IMR-90 (cell line): ENCODE results near the gene KRT35. TPM values are rescaled to one million over a fixed set of nuclear protein-coding genes. Genes with fewer than 3 reads are reported as not detected.

ENCODE experiments used
- ATAC-seq: fragments of 200-7000 bp; cut with Tn5 transposase; 2 replicates; pipeline ENCODE4 v1.9.1; 2020; ENCODE audit warnings: low read depth, mild to moderate bottlenecking, moderate library complexity
- BruUV-seq: library from RNA; stranded (reverse); fragments of 400-500 nt; replicated peaks from 2 replicates; lab custom pipeline; 2021; lab: Mats Ljungman, UMichigan
- CTCF ChIA-PET: fragments of 300-600 bp; formaldehyde crosslinking; extraction: SDS; loops from one replicate; lab custom pipeline; 2021; ENCODE audit warnings: antibody characterized with exemption; lab: Yijun Ruan, JAX
- POLR2A ChIA-PET: fragments of 300-600 bp; sonication (Branson Sonifier 250); formaldehyde crosslinking; loops from one replicate; lab custom pipeline; 2022; ENCODE audit warnings: antibody characterized with exemption; ENCODE audit not compliant: unreplicated experiment; lab: Charles Lee
- DNase-seq: peaks from one replicate; pipeline ENCODE4 v3.0.0; 2013
- H2AFZ ChIP-seq: replicated peaks from 2 replicates; pipeline ENCODE3; 2013; ENCODE audit warnings: low read length, mild to moderate bottlenecking; ENCODE audit not compliant: poor library complexity
- H2AK5ac ChIP-seq: 2 replicates; pipeline ENCODE4 v1.6.1; 2013; ENCODE audit warnings: low read depth, low read length, inconsistent platforms
- H2AK9ac ChIP-seq: replicated peaks from 2 replicates; pipeline ENCODE3; 2013; ENCODE audit warnings: mild to moderate bottlenecking, low read depth, low read length, moderate library complexity; ENCODE audit not compliant: poor library complexity
- H2BK120ac ChIP-seq: 2 replicates; pipeline ENCODE4 v1.6.1; 2013; ENCODE audit warnings: low read depth, low read length, inconsistent platforms
- H2BK15ac ChIP-seq: 3 replicates; pipeline ENCODE4 v1.6.1; 2013; ENCODE audit warnings: low read depth, low read length, inconsistent platforms
- H2BK20ac ChIP-seq: 2 replicates; pipeline ENCODE4 v1.6.1; 2013; ENCODE audit warnings: low read depth, mild to moderate bottlenecking, inconsistent platforms, low read length, moderate library complexity
- H2BK5ac ChIP-seq: 2 replicates; pipeline ENCODE4 v1.6.1; 2013; ENCODE audit warnings: mild to moderate bottlenecking, low read depth, low read length, inconsistent platforms; ENCODE audit not compliant: poor library complexity, severe bottlenecking
- H3K14ac ChIP-seq: replicated peaks from 2 replicates; pipeline ENCODE4 v1.6.1; 2013; ENCODE audit warnings: low read depth, low read length, inconsistent platforms
- H3K18ac ChIP-seq: 2 replicates; pipeline ENCODE4 v1.6.1; 2013; ENCODE audit warnings: low read depth, low read length, control low read depth
- H3K23ac ChIP-seq: 2 replicates; pipeline ENCODE4 v1.6.1; 2013; ENCODE audit warnings: low read depth, low read length, inconsistent platforms
- H3K27ac ChIP-seq: 2 replicates; pipeline ENCODE4 v1.5.1; 2013; ENCODE audit warnings: mild to moderate bottlenecking, control low read depth, low read length; ENCODE audit not compliant: insufficient read depth
- H3K27me3 ChIP-seq: 2 replicates; pipeline ENCODE4 v1.6.1; 2013; ENCODE audit warnings: low read length; ENCODE audit not compliant: control insufficient read depth, insufficient read depth
- H3K36me3 ChIP-seq: 2 replicates; pipeline ENCODE4 v1.6.1; 2013; ENCODE audit warnings: low read length, mixed read lengths; ENCODE audit not compliant: control insufficient read depth, insufficient read depth
- H3K4ac ChIP-seq: 2 replicates; pipeline ENCODE4 v1.6.1; 2013; ENCODE audit warnings: low read depth, low read length, inconsistent platforms
- H3K4me1 ChIP-seq: 2 replicates; pipeline ENCODE4 v1.6.1; 2013; ENCODE audit warnings: low read length, mixed read lengths; ENCODE audit not compliant: control insufficient read depth, insufficient read depth
- H3K4me2 ChIP-seq: 2 replicates; pipeline ENCODE4 v1.6.1; 2013; ENCODE audit warnings: low read depth, mild to moderate bottlenecking, control low read depth, low read length, moderate library complexity
- H3K4me3 ChIP-seq: 2 replicates; pipeline ENCODE4 v1.5.1; 2013; ENCODE audit warnings: low read depth, mild to moderate bottlenecking, control low read depth, low read length, moderate library complexity; ENCODE audit not compliant: insufficient read depth
- H3K56ac ChIP-seq: 2 replicates; pipeline ENCODE4 v1.6.1; 2013; ENCODE audit warnings: low read length, inconsistent platforms; ENCODE audit not compliant: insufficient read depth; ENCODE audit errors: extremely low read depth
- H3K79me1 ChIP-seq, 2 experiments: 2 replicates each; pipeline ENCODE4 v1.6.1; 2013; ENCODE audit warnings: low read length in 2 of 2, inconsistent platforms in 1 of 2, low read depth in 1 of 2
- H3K9ac ChIP-seq: 2 replicates; pipeline ENCODE4 v1.6.1; 2013; ENCODE audit warnings: low read depth, low read length, control low read depth
- H3K9me1 ChIP-seq: 2 replicates; pipeline ENCODE4 v1.6.1; 2013; ENCODE audit warnings: low read length, inconsistent platforms; ENCODE audit not compliant: insufficient read depth
- H3K9me3 ChIP-seq: 2 replicates; pipeline ENCODE4 v1.6.1; 2013; ENCODE audit warnings: low read length; ENCODE audit not compliant: control insufficient read depth, insufficient read depth
- H4K20me1 ChIP-seq: 2 replicates; pipeline ENCODE4 v1.6.1; 2013; ENCODE audit warnings: low read length, inconsistent platforms; ENCODE audit not compliant: insufficient read depth
- H4K5ac ChIP-seq: 2 replicates; pipeline ENCODE4 v1.6.1; 2013; ENCODE audit warnings: mild to moderate bottlenecking, low read depth, low read length, control low read depth
- H4K8ac ChIP-seq, 2 experiments: 2 replicates each; pipeline ENCODE4 v1.6.1; 2013; ENCODE audit warnings: low read depth in 2 of 2, low read length in 2 of 2, control low read depth in 1 of 2, inconsistent platforms in 1 of 2
- H4K91ac ChIP-seq: 2 replicates; pipeline ENCODE4 v1.6.1; 2013; ENCODE audit warnings: low read depth, low read length, inconsistent platforms; ENCODE audit not compliant: insufficient read depth
- CEBPB ChIP-seq: IDR thresholded peaks from 2 replicates; pipeline ENCODE4 v1.6.1; 2012; ENCODE audit warnings: low read depth, low read length, improper control_type of control experiment
- FOS ChIP-seq: fragments of 150-350 bp; IDR thresholded peaks from 2 replicates; pipeline ENCODE4 v1.6.1; 2016; ENCODE audit warnings: low read depth, low read length
- SMC3 ChIP-seq: fragments of 150-350 bp; IDR thresholded peaks from 2 replicates; pipeline ENCODE4 v1.6.1; 2016; ENCODE audit warnings: low read depth, mild to moderate bottlenecking, antibody characterized with exemption, low read length, moderate library complexity
- WGBS, 2 experiments: methylation state at CpG; one replicate each; pipeline versions ENCODE4 v1.1.5 to v1.1.7; 2013; ENCODE audit warnings: missing lambda C conversion rate in 2 of 2; ENCODE audit not compliant: insufficient read length in 1 of 2; ENCODE audit errors: extremely low coverage in 2 of 2; 5-methylcytosine and 5-hydroxymethylcytosine counted together
- dilution Hi-C: fragments of 300-500 bp; cut with HindIII; formaldehyde crosslinking; loops from one replicate; pipeline ENCODE4 v1.14.3; 2018; ENCODE audit warnings: low sequenced_read_pairs; ENCODE audit not compliant: unreplicated experiment
- in situ Hi-C: fragments of 300-500 bp; cut with MboI; formaldehyde crosslinking; loops from 3 replicates; pipeline ENCODE4 v1.14.3; 2019; ENCODE audit warnings: low sequenced_read_pairs, inconsistent platforms, mixed read lengths
- intact Hi-C: fragments of 100-400 bp; cut with micrococcal nuclease; formaldehyde crosslinking; loops from 2 replicates; pipeline ENCODE4 v1.10.0; 2022
- polyA plus RNA-seq, 3 experiments: library from polyadenylated mRNA; depleted of rRNA; stranded (reverse); fragments of >200 nt; gene quantifications; 2 replicates each; pipeline ENCODE4 v1.2.3, GENCODE V29; 2012; ENCODE audit warnings: low replicate concordance in 1 of 3
- total RNA-seq: library from RNA; depleted of rRNA; stranded (reverse); fragments of >200 nt; gene quantifications from 2 replicates; pipeline ENCODE4 v1.2.3, GENCODE V29; 2012

Gene KRT35
- total and polyA plus RNA-seq, 2 of the 4 experiments (the other 2 are of a cell fraction): not detected

DNA sequence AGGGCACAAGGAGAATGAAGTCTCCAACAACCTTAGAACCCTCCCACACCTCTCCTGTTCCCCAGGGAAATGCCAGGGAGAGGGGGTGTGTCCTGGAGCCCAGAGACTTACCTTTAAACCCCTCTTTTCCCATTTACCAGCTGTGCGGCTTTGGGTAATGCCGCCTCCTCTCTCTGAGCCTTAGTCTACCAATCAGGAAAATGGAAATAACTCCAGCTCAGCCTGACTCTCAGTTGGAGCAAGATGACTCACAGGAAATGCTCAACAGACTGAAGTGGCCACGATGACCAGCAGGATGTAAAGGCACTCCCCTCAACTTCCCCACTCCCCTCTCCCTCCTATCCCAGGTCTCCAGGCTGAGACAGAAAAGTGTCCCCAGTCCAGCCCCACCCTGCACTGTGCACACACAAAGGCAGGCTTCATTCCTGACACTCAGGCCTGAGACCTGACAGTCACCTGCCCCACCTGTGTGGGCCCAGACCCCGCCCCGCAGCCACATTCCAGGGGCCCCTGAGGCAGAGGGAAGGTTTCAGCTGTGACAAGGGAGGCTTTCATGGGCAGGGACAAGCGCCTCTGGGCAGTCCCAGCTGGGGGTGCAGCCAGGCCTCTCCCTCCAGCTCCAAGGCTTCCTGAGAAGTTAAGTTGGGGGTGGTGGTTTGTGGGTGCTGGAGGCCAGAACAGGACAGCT lies 40.8 kb upstream of the KRT35 start (continued):
- TF ChIP-seq SMC3: no peak
- peak; percentile 59; the same call in 1 of the 2 replicates for TF ChIP-seq FOS
- TF ChIP-seq CEBPB: no peak

DNA sequence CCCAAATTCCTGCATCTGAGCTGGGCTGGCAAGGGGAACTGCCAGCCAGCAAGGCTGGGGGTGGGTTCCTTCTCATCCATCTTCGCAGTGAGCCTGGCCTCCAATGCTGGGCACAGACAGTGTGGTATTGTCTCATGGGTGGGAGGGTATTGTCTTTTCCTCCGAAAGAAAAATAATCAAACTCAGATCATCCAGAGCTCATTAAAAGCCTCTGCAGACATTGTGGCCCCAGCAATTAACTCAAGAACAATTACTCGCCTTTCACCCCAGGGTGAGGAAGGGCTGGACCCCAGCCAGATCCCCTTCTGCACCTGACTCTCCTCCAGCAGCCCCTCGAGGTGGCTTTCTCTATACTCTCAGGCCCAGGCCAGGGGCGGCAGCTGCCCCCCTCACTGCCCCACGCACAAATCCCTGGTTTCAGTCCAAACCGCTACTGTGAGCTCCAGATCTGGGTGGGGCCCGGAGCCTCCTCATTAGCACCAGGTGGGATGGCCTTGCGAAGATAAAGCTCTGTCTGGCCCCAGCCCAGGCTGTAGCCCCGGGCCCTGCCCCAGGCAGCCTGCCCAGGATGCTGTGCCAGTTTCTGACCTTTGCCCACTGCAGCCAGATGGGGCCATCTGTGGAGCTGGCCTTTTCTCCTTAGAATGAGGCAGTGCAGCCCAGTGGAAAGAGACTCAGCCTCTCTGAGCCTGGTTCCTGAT lies 40.0 kb upstream of the KRT35 start:
- Histone ChIP-seq H2BK15ac (peak overlapping the region; percentile 73; the same call in 1 of the 3 replicates), H3K18ac (peak overlapping the region; percentile 57; the same call in 1 of the 2 replicates), H3K79me1 (peaks cover 0 to 4% of the 10 kb centered on the region in 2 experiments; a peak in 1 of 4 replicates), H3K27me3 (no peaks in the 10 kb centered on the region), H4K8ac (peak overlapping the region; percentile 46 to 82), H3K27ac (no peak overlapping the region; the same call in 1 of the 2 replicates), H3K4me1 (peaks cover 27% of the 10 kb centered on the region), H4K91ac (peak overlapping the region; percentile 80), H2AFZ (peak overlapping the region; percentile 40), H3K56ac (no peak overlapping the region), H2BK5ac (peak overlapping the region; percentile 68), H2AK5ac (peak overlapping the region; percentile 96), H3K9me1 (peaks cover 8% of the 10 kb centered on the region; the same call in 1 of the 2 replicates), H3K9ac (no peak overlapping the region), H3K23ac (peak overlapping the region; percentile 77; the same call in 1 of the 2 replicates), H2BK120ac (peak overlapping the region; percentile 83), H4K20me1 (no peaks in the 10 kb centered on the region), H4K5ac (peak overlapping the region; percentile 80; the same call in 1 of the 2 replicates), H3K4me2 (no peak overlapping the region), H3K4ac (peak overlapping the region; percentile 65), H2BK20ac (peak overlapping the region; percentile 31; the same call in 1 of the 2 replicates), H3K4me3 (no peak overlapping the region), H3K9me3 (no peaks in the 10 kb centered on the region), H2AK9ac (peak overlapping the region; percentile 66), H3K36me3 (no peaks in the 10 kb centered on the region), H3K14ac (peak overlapping the region; percentile 77)
- no peak for TF ChIP-seq SMC3
- POLR2A ChIA-PET: no interaction called here
- dilution Hi-C loops (no loop called here), intact Hi-C loops (no loop called here), in situ Hi-C loops (no loop called here)
- no peak for ATAC-seq
- no TSS peak for BruUV-seq
- CTCF ChIA-PET: interaction anchor here (0.9 kb wide), 1 partner anchor 9 kb away, joined by 3 read pairs; no protein-coding TSS in a partner anchor
- no peak for DNase-seq
- WGBS, 2 experiments: 65% methylated on average over 6 of the region's 10 CpGs; no CpG with 5 or more reads in 1 of the 2 experiments
